K562 (cell line): ENCODE measurements around the gene ANKRD45. TPM values are rescaled to one million over a fixed set of nuclear protein-coding genes. Genes with fewer than 3 reads are reported as not detected.

Experiments
- ATAC-seq: fragments of 200-7000 bp; cut with Tn5 transposase; 3 replicates; pipeline ENCODE4 v1.9.1; 2020; ENCODE audit warnings: moderate library complexity
- BruUV-seq: library from RNA; stranded (reverse); fragments of 400-500 nt; replicated peaks from 2 replicates; lab custom pipeline; 2021; lab: Mats Ljungman, UMichigan
- CTCF ChIA-PET: fragments of 300-600 bp; formaldehyde crosslinking; extraction: SDS; loops from one replicate; lab custom pipeline; 2021; ENCODE audit warnings: low intra/inter-chr PET ratio; lab: Yijun Ruan, JAX
- POLR2A ChIA-PET: fragments of 300-600, 350-650 bp; sonication (Branson Sonifier 250); formaldehyde crosslinking; extraction: SDS; loops from one replicate; lab custom pipeline; 2021; ENCODE audit warnings: antibody characterized with exemption, inconsistent platforms; lab: Yijun Ruan, JAX
- DNase-seq, 4 experiments: peaks; one replicate each; pipeline versions ENCODE4 v3.0.0 to v3.0.0-alpha.2; 2011 to 2018; ENCODE audit warnings: low spot score in 3 of 4, mixed read lengths in 3 of 4; ENCODE audit errors: extremely low read depth in 1 of 4
- FAIRE-seq: peaks from 2 replicates; lab custom pipeline; 2011; peaks lifted over from hg19 to GRCh38; lab: Jason Lieb, UNC
- H2AFZ ChIP-seq: 2 replicates; pipeline ENCODE4 v1.6.0; 2011; ENCODE audit warnings: low read depth, low read length, control low read depth, inconsistent platforms
- H3K27ac ChIP-seq: fragments of 200-600 bp; 3 replicates; pipeline ENCODE4 v1.8.0; 2011; ENCODE audit warnings: low read depth, mild to moderate bottlenecking, control low read depth, inconsistent platforms, low read length, moderate library complexity, mixed read lengths; ENCODE audit errors: extremely low read depth
- H3K27me3 ChIP-seq, 2 experiments: fragments of 300-600 bp in 1 of 2; 2 replicates in 1 of 2; 3 replicates in 1 of 2; pipeline versions ENCODE4 v1.6.0 to v1.8.0; 2011; ENCODE audit warnings: inconsistent platforms in 2 of 2, low read length in 2 of 2, mild to moderate bottlenecking in 1 of 2, mixed read lengths in 1 of 2, moderate library complexity in 1 of 2; ENCODE audit not compliant: control insufficient read depth in 2 of 2, insufficient read depth in 2 of 2
- H3K36me3 ChIP-seq: fragments of 300-600 bp; 3 replicates; pipeline ENCODE4 v1.8.0; 2011; ENCODE audit warnings: mild to moderate bottlenecking, low read length, inconsistent platforms; ENCODE audit not compliant: control insufficient read depth, insufficient read depth
- H3K4me1 ChIP-seq, 2 experiments: fragments of 200-600 bp in 1 of 2; replicated peaks in 1 of 2; 2 replicates in 1 of 2; 3 replicates in 1 of 2; pipeline versions ENCODE4 v1.5.1 to v1.8.0; 2011; ENCODE audit warnings: inconsistent platforms in 2 of 2, low read length in 2 of 2, mild to moderate bottlenecking in 1 of 2, mixed read lengths in 1 of 2, moderate library complexity in 1 of 2; ENCODE audit not compliant: control insufficient read depth in 2 of 2, insufficient read depth in 2 of 2
- H3K4me2 ChIP-seq: 2 replicates; pipeline ENCODE4 v1.6.1; 2011; ENCODE audit warnings: low read length, control low read depth, inconsistent platforms, mixed read lengths; ENCODE audit not compliant: insufficient read depth
- H3K4me3 ChIP-seq: fragments of 200-600 bp; sonication (generic), shearing (Covaris generic); 2 replicates; pipeline ENCODE4 v1.5.1; 2016; ENCODE audit warnings: control low read depth, inconsistent platforms
- H3K79me2 ChIP-seq: fragments of 200-600 bp; 3 replicates; pipeline ENCODE4 v1.8.0; 2011; ENCODE audit warnings: low read length, inconsistent platforms; ENCODE audit not compliant: control insufficient read depth, insufficient read depth
- H3K9ac ChIP-seq, 2 experiments: 2 replicates each; pipeline versions ENCODE4 v1.6.0 to v1.6.1; 2011; ENCODE audit warnings: low read depth in 2 of 2, low read length in 2 of 2, control low read depth in 1 of 2, inconsistent platforms in 1 of 2, mild to moderate bottlenecking in 1 of 2, mixed read lengths in 1 of 2; ENCODE audit not compliant: insufficient read depth in 1 of 2
- H3K9me1 ChIP-seq: one replicate; pipeline ENCODE4 v1.6.0; 2011; ENCODE audit warnings: inconsistent platforms, mild to moderate bottlenecking, low read length, moderate library complexity; ENCODE audit not compliant: control insufficient read depth, insufficient read depth
- H3K9me3 ChIP-seq: replicated peaks from 2 replicates; pipeline ENCODE4 v1.5.1; 2011; ENCODE audit warnings: low read depth, low read length, inconsistent platforms; ENCODE audit not compliant: control insufficient read depth, insufficient read depth
- H4K20me1 ChIP-seq: replicated peaks from 2 replicates; pipeline ENCODE4 v1.6.1; 2011; ENCODE audit warnings: low read length, inconsistent platforms, mixed read lengths; ENCODE audit not compliant: control insufficient read depth, insufficient read depth
- CHD7 ChIP-seq: fragments of 200-600 bp; sonication (generic); IDR thresholded peaks from one replicate; pipeline ENCODE4 v1.6.1; 2012; ENCODE audit warnings: mild to moderate bottlenecking, low read depth, low read length, inconsistent platforms
- DIDO1 ChIP-seq: fragments of 450-650 bp; IDR thresholded peaks from 2 replicates; pipeline ENCODE4 v1.6.1; 2016; ENCODE audit warnings: low read depth, missing biosample characterization, missing genetic modification characterization
- EGR1 ChIP-seq: fragments of 450-650 bp; conservative IDR thresholded peaks from 2 replicates; pipeline ENCODE4 v1.6.1; 2017; ENCODE audit warnings: mild to moderate bottlenecking
- HMG20A ChIP-seq: fragments of 450-650 bp; formaldehyde crosslinking; conservative IDR thresholded peaks from 2 replicates; pipeline ENCODE4 v1.4.0; 2020; ENCODE audit warnings: mild to moderate bottlenecking, mixed read lengths
- MNT ChIP-seq, 2 experiments: fragments of 450-650 bp; conservative IDR thresholded peaks; 2 replicates each; pipeline ENCODE4 v1.6.1; 2017; ENCODE audit warnings: mild to moderate bottlenecking in 2 of 2, moderate library complexity in 2 of 2
- WGBS: fragments of 100-300 bp; shearing (Covaris generic); methylation state at CpG from one replicate; pipeline ENCODE4 v1.1.6; 2016; ENCODE audit warnings: low coverage, mixed read lengths; ENCODE audit not compliant: insufficient coverage; ENCODE audit errors: missing lambda C conversion rate; 5-methylcytosine and 5-hydroxymethylcytosine counted together
- in situ Hi-C: fragments of 300-500 bp; cut with MboI; formaldehyde crosslinking; loops from 4 replicates; pipeline ENCODE4 v1.15.0; 2018; ENCODE audit warnings: inconsistent platforms, mixed read lengths
- intact Hi-C: fragments of 100-400 bp; cut with micrococcal nuclease; formaldehyde crosslinking; loops from 2 replicates; pipeline ENCODE4 v1.14.2; 2022
- polyA plus RNA-seq, 8 experiments: library from polyadenylated mRNA; depleted of rRNA in 4 of 8; stranded (reverse) in 5 of 8; unstranded in 3 of 8; fragments of >200 nt; fragmentation: Nextera tagmentation in 2 of 8; fragmentation: Illumina TruSeq in 1 of 8; extraction: Ambion mirVana in 2 of 8; extraction: Trizol in 1 of 8; gene quantifications; 2 replicates each; pipeline versions ENCODE4 v1.2.1 to v1.2.3, GENCODE V29; 2011 to 2014; ENCODE audit warnings: inconsistent platforms in 1 of 8, missing spikeins in 1 of 8
- total RNA-seq, 7 experiments: library from RNA; depleted of rRNA in 6 of 7; stranded (reverse); fragments of >200 nt in 6 of 7; fragmentation: Illumina TruSeq in 2 of 7; extraction: Trizol in 2 of 7; gene quantifications; 2 replicates each; pipeline versions ENCODE4 v1.2.1 to v1.2.3, GENCODE V29; 2011 to 2021; ENCODE audit warnings: low replicate concordance in 1 of 7

Gene ANKRD45
- total and polyA plus RNA-seq, 9 of the 15 experiments (the other 6 are each of a cell fraction or from before 2014, with no cell fraction given) = 0.10 to 0.30 (median 0.11) TPM; not detected in 2

DNA sequence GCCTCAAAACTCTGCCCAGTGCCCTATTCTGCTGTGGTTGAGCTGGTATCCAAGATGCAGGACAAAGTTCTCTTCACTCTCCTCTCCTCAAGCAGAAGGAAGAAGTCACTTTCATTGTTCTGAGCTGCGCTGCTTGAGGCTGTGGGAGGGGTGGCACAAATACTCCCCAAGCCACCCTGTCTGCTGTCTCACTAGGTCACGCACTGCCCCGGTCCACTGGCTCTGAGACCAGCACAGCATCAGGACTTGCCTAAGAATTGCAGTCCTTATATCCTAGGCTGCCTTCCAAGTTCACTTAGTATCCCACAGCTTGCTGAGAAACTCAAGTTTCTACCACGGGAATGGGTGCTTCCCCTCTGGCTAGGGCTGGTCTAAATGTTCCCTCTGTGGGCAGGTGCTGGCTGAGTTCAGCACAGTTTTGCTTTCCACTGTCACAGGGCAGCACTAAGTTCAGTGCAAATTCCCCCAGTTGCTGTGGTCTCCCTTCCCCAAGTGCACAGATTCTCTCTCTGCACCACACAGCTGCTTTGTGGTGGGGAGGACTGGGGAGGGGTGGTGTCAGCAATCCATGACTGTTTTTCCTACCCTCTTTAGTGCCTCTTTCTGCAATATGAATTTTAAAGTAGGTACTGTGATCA lies 99.2 kb downstream of the ANKRD45 start:
- Histone ChIP-seq H2AFZ (no peak overlapping the region), H3K4me3 (no peak overlapping the region), H4K20me1 (no peaks in the 10 kb centered on the region), H3K27me3 (no peaks in the 10 kb centered on the region), H3K27ac (no peak overlapping the region), H3K9me3 (no peaks in the 10 kb centered on the region), H3K9me1 (no peaks in the 10 kb centered on the region), H3K79me2 (no peaks in the 10 kb centered on the region), H3K36me3 (no peaks in the 10 kb centered on the region), H3K4me1 (no peaks in the 10 kb centered on the region), H3K9ac (peak overlapping the region in 1 of 2 experiments; percentile 8; a peak in 1 of 4 replicates), H3K4me2 (no peak overlapping the region)
- in situ Hi-C loops = no loop called here
- WGBS = 43% methylated on average over 4 of the region's 4 CpGs
- FAIRE-seq = no peak
- ChIA-PET CTCF (no interaction called here), POLR2A (interaction anchor here (0.8 to 1.8 kb wide), 2 partner anchors 12 to 298 kb away, joined by 3 to 5 read pairs; partner anchors contain the start of gene ZBTB37)
- BruUV-seq = no TSS peak
- peak; percentile 43 for ATAC-seq
- intact Hi-C loops = loop anchor here (10.0 kb wide), 1 partner anchor 254 kb away; the partner anchor contains the start of genes CENPL and DARS2
- DNase-seq = no peak
- TF ChIP-seq HMG20A (CRISPR knock-in tag) = no peak
- no peak for TF ChIP-seq EGR1
- TF ChIP-seq CHD7 = no peak
- TF ChIP-seq DIDO1 (tag) = no peak
- no peak for TF ChIP-seq MNT (conservative IDR thresholded peaks at IDR 0.05)
